Psoas muscle (tissue), 8 donors: ENCODE data around the gene LIMA1. TPM values are rescaled to one million over a fixed set of nuclear protein-coding genes. Genes with fewer than 3 reads are reported as not detected.
"Not testable (repeated sequence)": the region's sequence is repeated elsewhere in the genome, so short reads cannot be mapped to it uniquely, and the experiment has no call there.

ENCODE experiments used
- ATAC-seq, 4 donors: fragments of 200-7000 bp; cut with Tn5 transposase; one replicate each; pipeline ENCODE4 v1.9.1; 2020; ENCODE audit warnings: moderate library complexity in 3 of 4, mild to moderate bottlenecking in 2 of 4
- DNase-seq, 2 donors: peaks; one replicate each; pipeline ENCODE4 v3.0.0-alpha.2; 2020
- H3K27ac ChIP-seq: fragments of 200-600 bp; one replicate; pipeline ENCODE4 v1.8.0; 2022
- H3K27me3 ChIP-seq, 3 donors: fragments of 200-600 bp in 1 of 3; one replicate each; pipeline versions ENCODE4 v1.6.1 to v1.8.0; 2013 to 2022; ENCODE audit warnings: low read length in 2 of 3, mild to moderate bottlenecking in 2 of 3, moderate library complexity in 1 of 3; ENCODE audit not compliant: insufficient read depth in 3 of 3
- H3K36me3 ChIP-seq, 2 donors: fragments of 200-600 bp in 1 of 2; one replicate each; pipeline versions ENCODE4 v1.6.1 to v1.8.0; 2013 to 2022; ENCODE audit warnings: low read depth in 1 of 2, mild to moderate bottlenecking in 1 of 2, moderate library complexity in 1 of 2; ENCODE audit not compliant: insufficient read depth in 1 of 2
- H3K4me1 ChIP-seq: fragments of 200-600 bp; one replicate; pipeline ENCODE4 v1.8.0; 2022
- H3K4me3 ChIP-seq: fragments of 200-600 bp; one replicate; pipeline ENCODE4 v1.8.0; 2022; ENCODE audit warnings: mild to moderate bottlenecking
- H3K9me3 ChIP-seq: fragments of 200-600 bp; one replicate; pipeline ENCODE4 v1.8.0; 2022
- WGBS, 3 donors: extraction: QIAGEN DNeasy Blood & Tissue Kit; methylation state at CpG; one replicate each; pipeline versions ENCODE4 v1.1.6 to v1.1.7; 2013; 5-methylcytosine and 5-hydroxymethylcytosine counted together
- intact Hi-C, 2 donors: fragments of 100-400 bp; cut with DNase I; formaldehyde crosslinking; loops; one replicate each; pipeline versions ENCODE4 v1.11.0 to v1.14.2; 2022
- long read RNA-seq, 2 donors: library from polyadenylated mRNA; unstranded; transcript quantifications; one replicate each; pipeline ENCODE4 v2.0.0, GENCODE V29; 2021
- polyA plus RNA-seq, 3 donors: library from polyadenylated mRNA; stranded (reverse); fragments of 200-250 nt; gene quantifications; one replicate each; pipeline ENCODE4 v1.2.3, GENCODE V29; 2013
- total RNA-seq, 4 donors: library from RNA; stranded (reverse); fragmentation: NEBNext Ultra II Directional in 2 of 4; extraction: Animal tissue kit (Norgen Biotek cat#: 25700) in 2 of 4; gene quantifications; one replicate each; pipeline versions ENCODE4 v1.2.1 to v1.2.4, GENCODE V29; 2021 to 2023
- TF ChIP-seq, protein P1 (sequence below): fragments of 200-600 bp; IDR thresholded peaks from one replicate; pipeline ENCODE4 v1.8.0; 2022; ENCODE audit warnings: antibody characterized with exemption
- donor health status: healthy with polysubstance abuse.
- donor health status: DM: no; HTN: no; CAD: no; lungs with moderate emphysema.
- donor health status: Bipolar disorder and iron deficiency.
- donor health status: healthy.
- donor health status: DM: yes; HTN: yes; CAD: no.
- donor health status: DM: no; HTN: no; CAD: no.
- donor health status: DM: no; HTN: no; CAD: no.
- donor health status: DM: yes; HTN: yes; CAD: no.

LIMA1 gene
- total RNA-seq (10 to 100 TPM in 3 of 4 donors, 1 to 10 TPM in 1; 8.3 to 25.3 (median 17.5) TPM), polyA plus RNA-seq (1 to 10 TPM; 5.6 to 9.0 (median 8.1) TPM)
- long read RNA-seq, donor 1, partial matches to known transcripts, result 1 of 10 reads
- long read RNA-seq, donor 1, other reads (novel, unspliced or antisense), result 2 of 10 reads
- long read RNA-seq, donor 2, partial matches to known transcripts, result 2 of 6 reads
- long read RNA-seq, donor 2, other reads (novel, unspliced or antisense), result 1 of 6 reads

GRCh38 chr12:50283229-50283923 is at the start of gene LIMA1:
TSS of gene LIMA1 (minus strand) at chr12:50283520. CDS start at chr12:50248751, 34,769 bp downstream.
- Histone ChIP-seq H3K4me3 (peak within 1 kb of the TSS; percentile 93), H3K27ac (peak within 1 kb of the TSS; percentile 96), H3K27me3 (no peaks in the 10 kb centered on the region), H3K4me1 (peaks cover 13% of the 10 kb centered on the region), H3K9me3 (no peaks in the 10 kb centered on the region), H3K36me3 (no peaks in the 10 kb centered on the region)
- intact Hi-C loops, result loop anchor here in 1 of 2 donors (5.0 kb wide), 2 partner anchors 36 to 66 kb away; no protein-coding TSS in a partner anchor
- DNase-seq (peak; percentile 95 to 97), ATAC-seq (peak; percentile 99)
- TF ChIP-seq, protein P1, sequence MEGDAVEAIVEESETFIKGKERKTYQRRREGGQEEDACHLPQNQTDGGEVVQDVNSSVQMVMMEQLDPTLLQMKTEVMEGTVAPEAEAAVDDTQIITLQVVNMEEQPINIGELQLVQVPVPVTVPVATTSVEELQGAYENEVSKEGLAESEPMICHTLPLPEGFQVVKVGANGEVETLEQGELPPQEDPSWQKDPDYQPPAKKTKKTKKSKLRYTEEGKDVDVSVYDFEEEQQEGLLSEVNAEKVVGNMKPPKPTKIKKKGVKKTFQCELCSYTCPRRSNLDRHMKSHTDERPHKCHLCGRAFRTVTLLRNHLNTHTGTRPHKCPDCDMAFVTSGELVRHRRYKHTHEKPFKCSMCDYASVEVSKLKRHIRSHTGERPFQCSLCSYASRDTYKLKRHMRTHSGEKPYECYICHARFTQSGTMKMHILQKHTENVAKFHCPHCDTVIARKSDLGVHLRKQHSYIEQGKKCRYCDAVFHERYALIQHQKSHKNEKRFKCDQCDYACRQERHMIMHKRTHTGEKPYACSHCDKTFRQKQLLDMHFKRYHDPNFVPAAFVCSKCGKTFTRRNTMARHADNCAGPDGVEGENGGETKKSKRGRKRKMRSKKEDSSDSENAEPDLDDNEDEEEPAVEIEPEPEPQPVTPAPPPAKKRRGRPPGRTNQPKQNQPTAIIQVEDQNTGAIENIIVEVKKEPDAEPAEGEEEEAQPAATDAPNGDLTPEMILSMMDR, result no peak
- 0% methylated on average over 47 to 52 of the region's 52 CpGs for WGBS, 3 donors

DNA sequence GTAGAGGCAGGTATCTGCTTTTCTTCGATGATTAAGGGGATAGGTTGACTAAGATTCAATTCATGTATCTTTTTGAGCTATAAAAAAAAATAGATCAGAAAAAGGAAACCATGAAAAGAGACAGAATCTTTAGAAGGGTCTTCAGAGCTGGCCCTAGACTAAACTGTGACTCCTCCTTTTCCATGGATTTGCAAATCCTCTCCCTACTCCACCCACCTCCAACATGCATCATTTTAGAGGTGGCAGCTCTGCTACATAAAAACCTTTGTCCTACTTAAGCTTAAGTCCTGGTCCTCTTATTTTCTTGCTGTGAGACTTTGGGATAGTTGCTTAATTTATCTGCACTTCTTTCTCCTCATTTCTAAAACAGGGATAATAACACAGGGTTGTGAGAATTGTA is 48.4 kb upstream of the LIMA1 start:
- no peaks in the 10 kb centered on the region for H3K4me1 ChIP-seq
- TF ChIP-seq, protein P1, result no peak
- H3K4me3 ChIP-seq, result no peak overlapping the region
- intact Hi-C loops, result no loop called here
- DNase-seq (no peak), ATAC-seq (no peak)
- 92 to 96% (median 93%) methylated on average over 1 of the region's 1 CpG for WGBS, 3 donors
- H3K27ac ChIP-seq, result no peak overlapping the region
- H3K9me3 ChIP-seq, result no peaks in the 10 kb centered on the region
- H3K36me3 ChIP-seq, result no peaks in the 10 kb centered on the region
- H3K27me3 ChIP-seq, result no peaks in the 10 kb centered on the region

GRCh38 chr12:50328664-50329063 is 45.3 kb upstream of the LIMA1 start:
- WGBS, 3 donors, result 87 to 94% (median 89%) methylated on average over 5 of the region's 5 CpGs

DNA sequence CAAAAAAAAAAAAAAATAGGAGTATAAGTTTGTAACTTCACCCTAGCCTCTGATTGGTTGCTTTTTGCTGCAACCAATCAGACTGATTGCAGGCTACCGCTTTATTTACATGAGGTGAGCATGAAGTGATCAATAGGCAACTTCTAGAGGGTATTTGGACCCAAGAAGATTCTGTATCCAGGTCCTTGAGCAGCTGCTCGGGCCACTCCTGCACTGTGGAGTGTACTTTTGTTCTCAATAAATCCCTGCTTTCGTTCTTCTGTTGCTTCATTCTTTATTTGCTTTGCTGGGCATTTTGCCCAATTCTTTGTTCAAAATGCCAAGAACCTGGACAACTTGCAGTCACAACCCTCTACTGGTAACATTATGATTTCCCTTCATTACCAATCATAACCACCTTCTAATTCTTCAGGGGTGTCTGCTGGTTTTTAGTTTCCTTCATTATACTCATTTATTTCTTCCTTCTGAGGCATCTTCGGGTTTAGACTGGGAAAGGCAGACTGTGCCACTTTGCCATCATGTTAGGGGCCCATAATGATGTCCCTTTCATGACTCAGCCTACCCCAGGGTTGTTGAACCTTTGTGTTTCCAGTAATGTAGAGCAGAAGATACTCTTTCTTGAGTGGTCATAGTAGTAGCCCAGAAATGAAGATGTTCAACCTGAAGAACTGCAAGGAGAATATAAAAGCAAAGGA is 43.4 kb upstream of the LIMA1 start:
- DNase-seq (no peak), ATAC-seq (no peak)
- H3K27ac ChIP-seq, result no peak overlapping the region
- H3K36me3 ChIP-seq, result no peaks in the 10 kb centered on the region
- no peak overlapping the region for H3K4me3 ChIP-seq
- TF ChIP-seq, protein P1, result no peak
- 62 to 68% (median 65%) methylated on average over 4 of the region's 4 CpGs for WGBS, 3 donors
- H3K9me3 ChIP-seq, result no peaks in the 10 kb centered on the region
- no peaks in the 10 kb centered on the region for H3K4me1 ChIP-seq
- intact Hi-C loops, result no loop called here
- H3K27me3 ChIP-seq, result no peaks in the 10 kb centered on the region

More at GRCh38 chr12:50328664-50329063, 45.3 kb upstream of the LIMA1 start:
- DNase-seq, H3K4me1 ChIP-seq, H3K36me3 ChIP-seq, intact Hi-C loops, H3K27ac ChIP-seq, H3K9me3 ChIP-seq, H3K4me3 ChIP-seq, ATAC-seq, H3K27me3 ChIP-seq: not testable (repeated sequence)

GRCh38 chr12:50325890-50326391 is 42.6 kb upstream of the LIMA1 start:
- no peak for ATAC-seq

DNA sequence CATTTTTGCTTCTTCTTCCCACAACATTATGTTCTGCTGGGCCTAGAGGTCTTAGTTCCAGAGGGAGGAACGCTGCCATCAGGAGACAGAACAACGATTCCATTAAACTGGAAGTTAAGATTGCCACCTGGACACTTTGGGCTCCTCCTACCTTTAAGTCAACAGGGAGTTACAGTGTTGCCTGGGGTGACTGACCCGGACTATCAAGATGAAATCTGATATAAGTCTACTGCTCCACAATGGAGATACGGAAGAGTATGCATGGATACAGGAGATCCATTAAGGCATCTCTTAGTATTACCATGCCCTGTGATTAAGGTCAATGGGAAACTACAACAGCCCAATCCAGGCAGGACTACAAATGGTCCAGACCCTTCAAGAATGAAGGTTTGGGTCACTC is 41.5 kb upstream of the LIMA1 start:
- intact Hi-C loops, ATAC-seq, H3K4me1 ChIP-seq, H3K4me3 ChIP-seq, H3K9me3 ChIP-seq, H3K36me3 ChIP-seq, H3K27me3 ChIP-seq, H3K27ac ChIP-seq, DNase-seq: not testable (repeated sequence)
- 85 to 90% (median 89%) methylated on average over 4 of the region's 4 CpGs for WGBS, 3 donors

More at GRCh38 chr12:50325890-50326391, 42.6 kb upstream of the LIMA1 start:
- TF ChIP-seq, protein P1, result no peak
- Histone ChIP-seq H3K4me3 (no peak overlapping the region), H3K36me3 (no peaks in the 10 kb centered on the region), H3K4me1 (no peaks in the 10 kb centered on the region), H3K27ac (no peak overlapping the region), H3K27me3 (no peaks in the 10 kb centered on the region), H3K9me3 (no peaks in the 10 kb centered on the region)
- no peak for DNase-seq
- 80 to 89% (median 85%) methylated on average over 5 of the region's 5 CpGs for WGBS, 3 donors
- intact Hi-C loops, result no loop called here

GRCh38 chr12:50324077-50324476 is 40.8 kb upstream of the LIMA1 start:
- H3K4me3 ChIP-seq, H3K9me3 ChIP-seq, ATAC-seq, DNase-seq, H3K27ac ChIP-seq, intact Hi-C loops, H3K4me1 ChIP-seq, H3K27me3 ChIP-seq, H3K36me3 ChIP-seq: not testable (repeated sequence)
- 96 to 98% (median 97%) methylated on average over 7 of the region's 7 CpGs for WGBS, 3 donors
